Neural crest cell (in vitro differentiated cells): ENCODE results near the gene DSCAM. TPM values are rescaled to one million over a fixed set of nuclear protein-coding genes. Genes with fewer than 3 reads are reported as not detected.

Experiments
- DNase-seq: peaks from one replicate; pipeline ENCODE4 v3.0.0; 2021; ENCODE audit warnings: low read depth, mixed read lengths, low spot score
- H3K27ac Mint-ChIP-seq: one replicate; pipeline ENCODE4 v1.8.0; 2021; ENCODE audit warnings: mild to moderate bottlenecking, mixed read lengths; ENCODE audit not compliant: unreplicated experiment
- H3K27me3 Mint-ChIP-seq: 2 replicates; pipeline ENCODE4 v1.8.0; 2021; ENCODE audit warnings: low read depth, mild to moderate bottlenecking, mixed read lengths
- H3K36me3 Mint-ChIP-seq: 2 replicates; pipeline ENCODE4 v1.8.0; 2021; ENCODE audit warnings: low read depth, mild to moderate bottlenecking, mixed read lengths
- H3K4me1 Mint-ChIP-seq: 2 replicates; pipeline ENCODE4 v1.8.0; 2021; ENCODE audit warnings: mixed read lengths
- H3K4me3 Mint-ChIP-seq: one replicate; pipeline ENCODE4 v1.8.0; 2021; ENCODE audit warnings: mild to moderate bottlenecking, mixed read lengths
- H3K9me3 Mint-ChIP-seq: 2 replicates; pipeline ENCODE4 v1.8.0; 2021; ENCODE audit warnings: mixed read lengths
- total RNA-seq: library from RNA; stranded (reverse); gene quantifications from 2 replicates; pipeline ENCODE4 v1.2.1, GENCODE V29; 2021
- TF ChIP-seq, protein P1 (sequence below): fragments of 200-600 bp; sonication (generic); conservative IDR thresholded peaks from 2 replicates; pipeline ENCODE4 v1.5.0; 2021; ENCODE audit warnings: antibody characterized with exemption, mild to moderate bottlenecking

DSCAM gene
- total RNA-seq, 1 donor from 2014 or later, result 0.19 TPM

DNA sequence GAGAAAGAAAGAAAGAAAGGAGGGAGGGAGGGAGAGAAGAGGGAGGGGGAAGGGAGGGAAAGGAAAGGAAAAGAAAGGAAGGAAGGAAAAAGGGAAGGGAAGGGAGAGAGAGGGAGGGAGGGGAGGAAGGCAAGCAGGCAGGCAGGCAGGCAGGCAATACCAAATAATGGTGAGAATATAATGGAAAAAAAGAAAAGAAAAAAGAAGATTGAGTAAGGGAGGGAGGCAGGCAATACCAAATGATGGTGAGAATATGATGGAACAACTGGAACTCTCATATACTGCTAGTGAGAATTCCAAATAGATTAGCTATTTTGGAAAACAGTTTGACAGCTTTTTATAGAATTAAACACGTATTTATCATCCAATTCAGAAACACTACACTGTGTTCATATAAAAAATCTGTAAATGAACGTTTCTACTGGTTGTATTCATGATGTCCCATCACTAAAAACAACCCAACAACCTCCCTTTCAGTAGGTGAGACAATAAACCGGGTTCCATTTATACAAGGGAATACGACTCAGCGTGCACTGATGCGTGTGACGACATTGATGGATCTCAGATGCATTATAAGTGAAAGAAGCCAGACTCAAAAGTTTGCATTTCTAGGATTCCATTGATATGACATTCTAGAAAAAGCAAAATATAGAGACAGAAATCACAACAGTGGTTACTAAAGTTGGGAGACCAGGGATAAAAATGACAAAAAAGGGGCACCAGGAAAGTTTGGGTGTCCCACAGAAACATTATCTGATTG, 226.4 kb downstream of the DSCAM start:
- TF ChIP-seq, protein P1, sequence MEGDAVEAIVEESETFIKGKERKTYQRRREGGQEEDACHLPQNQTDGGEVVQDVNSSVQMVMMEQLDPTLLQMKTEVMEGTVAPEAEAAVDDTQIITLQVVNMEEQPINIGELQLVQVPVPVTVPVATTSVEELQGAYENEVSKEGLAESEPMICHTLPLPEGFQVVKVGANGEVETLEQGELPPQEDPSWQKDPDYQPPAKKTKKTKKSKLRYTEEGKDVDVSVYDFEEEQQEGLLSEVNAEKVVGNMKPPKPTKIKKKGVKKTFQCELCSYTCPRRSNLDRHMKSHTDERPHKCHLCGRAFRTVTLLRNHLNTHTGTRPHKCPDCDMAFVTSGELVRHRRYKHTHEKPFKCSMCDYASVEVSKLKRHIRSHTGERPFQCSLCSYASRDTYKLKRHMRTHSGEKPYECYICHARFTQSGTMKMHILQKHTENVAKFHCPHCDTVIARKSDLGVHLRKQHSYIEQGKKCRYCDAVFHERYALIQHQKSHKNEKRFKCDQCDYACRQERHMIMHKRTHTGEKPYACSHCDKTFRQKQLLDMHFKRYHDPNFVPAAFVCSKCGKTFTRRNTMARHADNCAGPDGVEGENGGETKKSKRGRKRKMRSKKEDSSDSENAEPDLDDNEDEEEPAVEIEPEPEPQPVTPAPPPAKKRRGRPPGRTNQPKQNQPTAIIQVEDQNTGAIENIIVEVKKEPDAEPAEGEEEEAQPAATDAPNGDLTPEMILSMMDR, result no peak
- Mint-ChIP-seq H3K4me3 (no peak overlapping the region), H3K4me1 (peaks cover 50% of the 10 kb centered on the region), H3K27ac (no peak overlapping the region), H3K9me3 (peaks cover 4% of the 10 kb centered on the region), H3K27me3 (no peaks in the 10 kb centered on the region), H3K36me3 (no peaks in the 10 kb centered on the region)
- DNase-seq, result no peak

DNA sequence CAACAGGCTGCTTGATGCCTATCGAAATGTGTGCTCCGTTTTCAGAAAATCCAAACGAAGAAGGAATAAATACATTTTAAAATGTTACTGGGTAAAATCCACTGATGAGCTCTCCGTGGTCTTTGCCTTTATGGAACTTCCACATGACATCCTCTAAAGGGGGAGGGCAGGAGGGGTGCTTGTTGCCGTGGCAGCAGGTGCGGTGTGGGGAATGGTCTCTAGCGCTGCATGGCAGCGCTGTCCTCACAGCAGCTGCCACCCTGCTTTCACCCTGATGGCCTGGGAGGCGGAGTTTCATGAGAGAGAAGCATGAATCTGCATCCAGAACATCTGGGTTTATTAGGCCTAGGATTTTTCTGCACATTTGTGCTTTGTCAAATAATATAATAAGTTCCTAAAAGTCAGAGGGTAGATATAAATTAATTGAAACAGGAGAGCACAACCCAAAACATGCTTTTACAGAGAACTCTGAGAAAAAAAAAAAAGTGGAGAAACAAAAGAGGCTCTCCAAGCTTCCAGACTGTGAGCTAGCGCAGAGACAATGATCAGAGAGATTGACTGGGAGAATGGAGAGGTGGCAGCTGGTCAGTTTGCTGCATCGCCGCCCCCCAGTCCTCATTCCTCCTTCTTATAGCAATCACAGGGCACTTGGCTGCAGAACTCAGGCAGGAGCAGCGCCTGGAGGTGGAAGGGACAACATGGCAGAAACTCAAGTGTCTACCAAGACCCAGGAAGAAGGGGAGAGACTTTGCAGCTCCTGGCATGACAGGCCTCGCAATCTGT, 228.6 kb downstream of the DSCAM start:
- peak overlapping the region; percentile 12 for H3K4me3 Mint-ChIP-seq
- TF ChIP-seq, protein P1, result no peak
- no peaks in the 10 kb centered on the region for H3K36me3 Mint-ChIP-seq
- no peaks in the 10 kb centered on the region for H3K27me3 Mint-ChIP-seq
- peaks cover 4% of the 10 kb centered on the region for H3K9me3 Mint-ChIP-seq
- H3K4me1 Mint-ChIP-seq, result peaks cover 38% of the 10 kb centered on the region
- no peak overlapping the region for H3K27ac Mint-ChIP-seq
- DNase-seq, result no peak

DNA sequence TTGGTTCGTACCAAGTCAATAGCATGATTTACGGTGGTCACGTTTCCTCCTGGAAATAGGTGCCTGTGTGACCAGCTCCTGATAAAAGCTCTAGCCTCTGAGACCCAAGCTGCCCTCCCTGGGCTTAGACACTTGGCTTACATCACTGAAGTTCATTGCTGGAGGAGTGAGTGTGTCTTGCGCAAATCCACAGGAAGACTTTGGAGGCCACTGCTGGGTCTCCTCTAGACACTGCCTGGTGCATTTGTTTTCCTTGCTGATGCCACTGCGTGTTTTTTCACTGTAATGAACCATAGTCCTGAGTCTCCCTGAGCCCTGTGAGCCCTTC, 230.6 kb downstream of the DSCAM start:
- no peak for DNase-seq
- H3K36me3 Mint-ChIP-seq, result no peaks in the 10 kb centered on the region
- H3K9me3 Mint-ChIP-seq, result peaks cover under 1% of the 10 kb centered on the region
- H3K27ac Mint-ChIP-seq, result no peak overlapping the region
- H3K4me1 Mint-ChIP-seq, result peaks cover 20% of the 10 kb centered on the region
- H3K4me3 Mint-ChIP-seq, result no peak overlapping the region
- TF ChIP-seq, protein P1, result no peak
- H3K27me3 Mint-ChIP-seq, result no peaks in the 10 kb centered on the region

DNA sequence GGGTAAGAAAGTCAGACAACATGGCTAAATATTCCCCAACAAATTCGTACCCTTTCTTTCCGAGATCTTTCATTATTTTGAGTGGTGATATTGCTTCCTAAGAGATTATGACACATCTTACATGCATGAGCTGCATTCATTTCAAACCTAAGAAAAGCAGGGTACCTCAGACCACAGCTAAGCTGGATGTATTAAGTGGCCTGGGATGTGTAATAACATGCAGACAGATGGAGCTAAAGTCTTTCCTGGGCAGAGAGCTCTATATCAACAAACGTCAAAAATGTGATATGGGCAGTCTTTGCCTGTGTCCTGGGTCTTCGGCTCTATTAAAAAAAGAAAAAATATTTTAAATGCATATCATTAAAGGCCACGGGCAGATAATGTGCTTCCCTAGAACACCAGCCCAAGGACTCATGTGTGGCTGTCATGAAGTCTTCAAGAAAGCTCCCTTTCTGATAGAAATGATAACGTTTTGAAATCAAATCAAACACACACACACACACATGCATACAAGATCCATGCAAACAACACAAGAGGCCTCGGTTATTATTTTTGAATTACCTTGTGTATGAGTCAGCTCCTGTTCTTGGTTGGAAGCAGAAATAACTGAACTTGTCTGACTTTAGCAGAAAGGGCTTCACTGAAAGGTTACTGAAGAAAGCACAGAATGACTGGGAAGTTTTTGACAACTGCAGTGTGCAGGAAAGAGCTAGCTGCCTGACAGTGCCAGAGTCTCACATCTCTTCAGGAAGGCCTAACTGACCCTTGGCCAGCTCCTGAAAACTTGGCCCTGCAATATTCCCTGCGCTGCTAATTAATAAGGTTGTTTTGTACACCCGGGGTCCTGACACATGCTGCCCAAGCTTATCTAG, 231.2 kb downstream of the DSCAM start:
- no peak overlapping the region for H3K4me3 Mint-ChIP-seq
- no peaks in the 10 kb centered on the region for H3K9me3 Mint-ChIP-seq
- TF ChIP-seq, protein P1, result no peak
- no peak overlapping the region for H3K27ac Mint-ChIP-seq
- H3K4me1 Mint-ChIP-seq, result peaks cover 15% of the 10 kb centered on the region
- DNase-seq, result no peak
- no peaks in the 10 kb centered on the region for H3K36me3 Mint-ChIP-seq
- H3K27me3 Mint-ChIP-seq, result no peaks in the 10 kb centered on the region

DNA sequence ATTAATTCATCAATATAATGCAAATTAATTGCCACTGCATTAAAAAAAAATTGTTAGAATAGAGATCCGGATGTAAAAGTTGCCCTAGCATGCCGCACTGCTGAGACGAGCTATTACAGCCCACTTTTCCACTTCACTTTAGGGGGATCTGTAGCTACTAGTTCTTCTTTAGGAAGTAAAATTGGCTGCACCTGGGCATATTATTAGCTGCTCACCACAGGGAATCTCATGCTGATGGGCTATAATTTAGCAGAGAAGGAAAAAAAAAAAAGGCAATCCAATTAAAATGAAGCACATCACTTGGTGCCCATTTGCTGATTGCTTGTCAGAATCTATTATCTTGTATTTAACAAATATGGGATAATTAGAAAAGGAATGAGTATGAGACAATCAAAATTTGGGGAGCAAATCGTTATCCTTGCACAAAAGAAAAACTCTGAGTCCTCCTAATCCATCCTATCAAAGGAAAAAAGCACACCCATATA, 233.4 kb downstream of the DSCAM start:
- H3K36me3 Mint-ChIP-seq, result no peaks in the 10 kb centered on the region
- DNase-seq, result no peak
- H3K4me1 Mint-ChIP-seq, result peaks cover 10% of the 10 kb centered on the region
- no peak overlapping the region for H3K27ac Mint-ChIP-seq
- TF ChIP-seq, protein P1, result no peak
- H3K9me3 Mint-ChIP-seq, result no peaks in the 10 kb centered on the region
- H3K4me3 Mint-ChIP-seq, result no peak overlapping the region
- H3K27me3 Mint-ChIP-seq, result no peaks in the 10 kb centered on the region
